Astrocyte of the hippocampus (primary cell): ENCODE results near the gene SEMA5A.
"Not testable (repeated sequence)": the region's sequence is repeated elsewhere in the genome, so short reads cannot be mapped to it uniquely, and the experiment has no call there.

Source experiments
- DNase-seq: peaks from one replicate; pipeline ENCODE4 v3.0.0; 2011; ENCODE audit warnings: low read depth, low spot score

The SEMA5A gene

DNA sequence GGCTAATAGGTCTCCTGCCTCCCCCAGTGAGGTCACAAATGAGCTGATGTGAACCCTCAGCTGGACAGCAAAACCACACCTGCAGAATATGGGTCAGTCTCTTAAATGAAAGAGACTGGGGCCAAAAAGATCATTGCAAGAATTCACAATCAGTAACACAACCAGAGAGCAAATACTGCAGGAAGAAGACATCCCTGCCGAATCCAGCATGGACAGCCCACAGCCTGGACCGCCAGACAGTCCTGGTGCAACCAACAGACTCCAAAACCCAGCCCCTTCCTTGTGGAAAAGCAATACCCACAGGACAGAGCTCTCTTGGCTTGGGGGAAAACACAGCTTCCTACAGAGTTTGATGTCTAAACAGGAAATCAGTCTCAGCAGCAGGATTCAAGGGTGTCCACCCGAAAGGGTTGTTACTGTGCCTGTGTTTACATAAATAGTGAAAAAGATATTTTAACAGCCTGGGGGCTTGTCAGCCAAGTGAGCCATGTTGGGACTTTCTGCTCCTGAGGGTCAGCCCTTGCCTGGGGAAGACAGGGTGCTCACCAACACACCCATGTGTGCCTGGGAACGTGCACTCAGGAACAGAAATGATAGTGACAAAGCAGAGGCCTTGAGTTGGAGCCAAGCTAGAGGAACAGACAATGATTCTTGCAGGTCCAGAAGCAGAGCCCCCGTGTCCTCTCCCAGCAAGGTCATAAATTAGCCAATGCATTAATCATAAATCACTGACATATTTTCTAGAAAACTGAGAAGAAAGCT, 106.2 kb downstream of the SEMA5A start:
- no peak for DNase-seq

DNA sequence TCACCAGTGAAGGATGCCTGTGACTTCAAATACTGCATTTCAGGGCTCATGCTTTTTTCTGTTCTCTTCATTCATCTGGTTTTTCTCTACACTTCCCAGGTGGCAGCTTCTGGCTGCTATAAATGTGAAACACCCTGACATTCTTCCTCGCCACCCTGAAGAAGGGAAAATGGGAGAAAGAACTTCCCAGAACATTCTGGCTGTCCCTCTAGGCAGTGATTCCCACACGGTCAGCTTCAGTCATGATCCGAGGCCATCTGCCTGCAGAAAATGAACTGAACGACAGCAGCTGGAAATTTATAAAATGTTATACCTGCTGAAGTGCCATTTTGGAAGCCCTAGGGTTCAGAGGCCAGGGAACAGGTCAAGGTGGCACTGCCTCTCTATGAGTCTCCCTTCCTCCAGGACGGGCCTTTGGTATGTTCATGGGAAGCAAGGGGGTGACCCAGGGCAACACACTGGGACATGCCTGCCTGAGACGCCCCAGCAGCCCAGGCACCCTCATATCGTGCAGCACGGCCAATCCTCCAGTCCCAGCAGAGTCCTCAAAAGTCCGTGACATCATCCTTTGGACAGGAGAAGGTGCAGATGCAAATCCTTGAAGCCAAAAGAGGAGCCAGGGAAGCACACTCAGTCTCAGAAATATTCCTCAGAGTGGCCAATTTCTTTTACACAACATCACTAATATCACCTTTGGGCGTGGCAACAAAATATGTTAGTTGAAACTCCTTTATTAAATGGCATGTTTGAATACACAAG, 107.1 kb downstream of the SEMA5A start:
- no peak for DNase-seq

DNA sequence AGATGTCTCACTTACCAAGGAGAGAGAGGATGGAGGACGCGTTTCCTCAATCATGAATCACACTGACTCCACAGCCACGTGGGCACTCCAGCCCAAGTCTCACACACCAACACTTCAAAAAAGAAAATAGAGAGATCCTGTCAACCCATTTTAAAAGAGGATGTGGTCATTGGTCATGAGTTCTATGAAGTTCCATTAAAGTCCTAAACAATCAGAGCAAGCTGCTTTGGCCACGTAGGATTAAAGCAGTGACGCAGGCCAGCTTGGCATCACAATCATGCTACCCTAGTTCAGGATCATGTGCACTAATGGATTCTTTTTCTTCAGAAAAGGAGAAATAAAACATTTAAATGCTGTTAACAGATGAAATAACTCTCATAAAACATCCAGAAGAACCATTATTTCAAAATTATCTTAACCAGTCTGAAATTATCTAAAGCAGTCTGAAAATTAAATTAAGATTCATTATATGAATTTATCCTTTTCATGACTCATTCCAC, 108.1 kb downstream of the SEMA5A start:
- DNase-seq: peak; percentile 70

DNA sequence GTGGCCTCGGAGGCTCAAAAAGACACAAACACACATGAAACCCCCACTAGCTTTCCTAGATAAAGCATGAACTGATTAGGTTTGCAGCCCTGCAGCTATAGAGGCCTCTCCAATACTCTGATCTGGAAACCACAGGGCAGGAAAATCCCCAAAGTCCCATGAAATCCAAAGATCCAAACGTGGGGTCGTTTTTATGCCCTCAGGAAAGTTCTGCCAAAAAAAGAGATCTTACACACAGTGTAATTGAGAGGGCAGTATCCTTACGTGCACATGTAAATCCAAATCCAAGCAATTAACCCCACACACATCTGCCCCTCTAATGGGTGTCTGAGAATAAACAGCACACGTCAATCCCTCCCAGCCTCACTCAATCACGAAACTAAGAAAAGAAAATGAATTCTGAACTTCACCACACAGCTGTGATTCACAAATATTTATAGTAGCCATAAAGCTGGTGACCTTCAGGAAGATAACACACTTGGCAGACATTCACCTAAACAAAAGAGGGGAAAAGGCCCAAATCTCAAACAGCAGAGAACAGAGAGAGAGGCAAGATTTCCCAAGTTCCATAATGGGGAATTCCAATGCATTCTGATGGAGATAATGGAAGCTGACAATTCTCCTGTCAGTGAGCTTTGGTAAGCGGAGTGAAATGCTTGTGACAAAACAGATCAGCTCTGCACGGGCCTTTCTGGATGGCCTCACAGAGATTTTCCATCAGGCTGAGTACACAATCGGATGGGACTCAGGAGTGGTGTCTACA, 114.2 kb downstream of the SEMA5A start:
- peak; percentile 34 for DNase-seq

DNA sequence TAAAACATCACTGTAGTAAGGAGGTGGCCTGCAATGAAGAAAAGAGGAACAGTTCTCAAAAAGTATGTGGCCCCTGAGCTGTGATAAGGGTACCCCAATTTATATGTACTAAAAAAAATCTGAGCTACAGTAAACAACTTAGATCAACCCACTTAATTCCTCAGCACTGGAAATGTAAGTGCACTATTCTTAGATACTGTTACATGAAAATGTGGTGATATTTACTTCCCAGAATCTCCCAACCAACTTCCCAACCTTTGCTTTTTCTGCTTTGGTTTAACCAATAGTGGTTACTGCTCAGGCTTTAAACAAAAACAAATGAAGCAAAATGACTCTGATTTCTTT, 114.8 kb downstream of the SEMA5A start:
- no peak for DNase-seq

DNA sequence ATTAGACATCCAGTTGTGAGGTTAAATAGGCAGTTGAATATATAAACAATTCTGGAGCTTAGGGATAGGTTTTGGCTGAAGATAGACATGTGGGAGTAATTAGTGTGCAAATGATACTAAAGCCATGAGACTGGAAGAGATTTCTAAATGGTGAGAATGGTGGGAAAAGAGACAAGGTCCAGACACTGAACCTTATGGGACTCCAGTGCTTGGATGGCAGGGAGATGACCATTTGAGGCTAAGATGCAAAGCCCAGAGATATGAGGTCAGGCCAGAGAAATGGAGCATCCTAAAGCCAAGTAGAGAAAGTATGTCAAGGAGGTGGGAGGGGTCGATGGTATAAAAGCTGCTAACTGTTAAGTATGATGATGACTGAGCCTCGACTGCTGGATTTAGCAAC, 115.6 kb downstream of the SEMA5A start:
- no peak for DNase-seq

DNA sequence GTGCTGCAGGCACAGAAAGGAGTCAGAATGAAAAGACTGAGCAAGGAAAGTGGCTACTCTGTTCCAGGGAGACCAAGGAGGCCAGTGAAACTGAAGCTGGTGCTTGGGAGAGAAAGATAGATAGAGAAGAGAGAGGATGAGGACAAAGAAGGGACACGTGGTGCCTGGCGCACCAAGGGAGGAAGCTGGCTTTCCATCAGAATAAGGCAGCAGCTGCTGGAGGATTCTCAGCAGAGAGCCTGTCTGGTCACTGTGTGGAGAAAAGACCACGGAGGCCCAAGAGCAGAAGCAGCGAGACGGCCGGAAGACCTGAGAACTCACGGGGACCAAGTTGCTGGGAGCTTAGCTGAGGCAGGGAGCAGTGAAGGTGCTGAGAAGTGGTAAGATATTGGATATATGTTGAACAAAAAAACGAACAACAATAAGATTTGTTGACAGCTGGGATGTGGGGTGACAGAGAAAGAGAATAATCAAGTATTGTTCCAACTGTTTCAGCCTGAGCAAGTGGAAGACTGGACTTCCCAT, 116.1 kb downstream of the SEMA5A start:
- DNase-seq: no peak

DNA sequence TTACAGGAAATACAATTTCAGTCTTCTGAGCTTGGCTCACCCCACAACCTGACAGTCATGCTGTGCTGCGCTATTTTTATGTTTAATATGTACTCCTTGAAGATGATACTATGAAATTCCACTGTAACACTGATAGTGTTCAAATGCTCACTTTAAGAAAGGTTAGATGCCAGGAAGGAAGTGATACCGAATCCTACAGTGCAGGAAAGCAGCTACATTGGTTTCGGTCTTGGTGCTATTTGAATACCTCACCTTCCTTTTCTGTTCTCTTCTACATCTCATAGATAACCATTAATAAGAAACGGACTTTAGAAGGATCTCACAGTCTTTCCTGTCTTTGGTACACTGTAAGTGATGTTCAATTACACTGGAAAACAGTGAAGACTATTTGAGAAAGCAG, 117.6 kb downstream of the SEMA5A start:
- no peak for DNase-seq

DNA sequence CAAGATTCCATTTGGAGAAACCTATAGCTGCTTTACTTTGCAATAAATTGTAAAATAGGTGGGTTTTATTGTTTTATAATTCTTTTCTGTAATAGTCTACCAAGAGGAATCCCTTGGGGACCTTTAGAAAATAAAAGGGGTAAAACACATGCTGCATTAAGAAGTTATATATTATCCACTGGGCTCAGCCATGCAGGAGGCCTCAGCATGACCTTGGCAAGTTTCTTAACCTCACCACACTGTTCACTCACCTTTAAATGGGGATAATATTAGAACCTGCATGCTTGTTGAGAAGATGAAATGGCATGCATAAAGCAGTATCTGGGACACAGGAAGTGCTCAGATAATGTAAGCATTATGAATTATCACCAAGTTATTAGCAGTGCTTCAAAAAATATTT, 120.2 kb downstream of the SEMA5A start:
- no peak for DNase-seq

DNA sequence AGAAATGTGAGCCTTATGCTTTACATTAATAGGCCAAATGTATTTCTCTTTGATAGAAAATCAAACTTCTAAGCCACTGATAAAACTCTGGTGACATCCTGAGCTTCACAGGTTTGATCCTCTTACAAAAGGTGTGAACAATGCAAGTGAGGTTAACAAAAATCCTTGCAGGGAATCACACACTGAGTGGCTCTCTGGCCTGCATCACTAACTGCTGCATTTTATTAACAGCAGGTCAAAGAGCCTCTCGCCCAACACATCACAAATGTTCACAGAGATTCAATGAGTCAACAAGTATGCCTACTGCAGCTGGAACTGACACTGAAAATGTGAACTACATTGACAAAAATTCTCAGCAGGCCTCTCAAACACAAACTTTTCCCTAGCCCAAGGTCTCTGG, 122.3 kb downstream of the SEMA5A start:
- no peak for DNase-seq

DNA sequence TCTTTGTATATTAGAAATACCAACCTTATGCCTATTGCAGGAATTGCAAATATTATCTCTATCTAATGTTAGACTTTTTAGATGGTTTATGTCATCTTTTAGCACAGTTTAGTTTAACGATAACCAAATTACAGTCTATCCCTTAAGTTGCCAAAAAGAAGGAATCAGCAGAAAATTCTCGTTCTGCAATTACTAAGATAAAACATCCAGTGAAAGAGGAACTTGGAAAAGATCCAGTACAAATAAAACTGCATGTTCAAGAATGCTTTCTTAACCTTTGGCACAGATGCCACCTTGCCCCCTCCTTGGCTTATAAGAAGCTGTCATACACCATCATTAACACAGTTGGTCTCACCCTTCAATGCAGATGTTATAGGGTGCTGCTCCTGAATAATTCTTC, 124.0 kb downstream of the SEMA5A start:
- DNase-seq: no peak

DNA sequence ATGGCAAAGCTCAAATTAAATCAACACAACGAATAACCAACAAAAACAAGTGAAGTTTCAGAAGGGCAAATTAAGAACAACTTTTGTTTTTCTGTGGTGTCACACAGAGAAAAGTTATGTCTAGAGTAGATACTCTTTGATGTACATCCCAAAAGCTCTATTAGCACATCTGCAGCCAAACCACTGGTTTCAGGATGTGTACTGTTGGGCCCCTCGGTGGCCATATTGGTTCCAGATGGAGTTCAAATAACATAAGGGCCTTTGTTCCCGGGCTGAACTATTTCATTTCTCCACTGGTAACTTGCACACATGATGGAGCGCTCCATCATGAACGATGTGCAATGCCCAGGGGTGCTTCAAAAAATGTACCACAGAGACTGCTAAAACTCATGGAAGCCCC, 126.1 kb downstream of the SEMA5A start:
- DNase-seq: no peak

DNA sequence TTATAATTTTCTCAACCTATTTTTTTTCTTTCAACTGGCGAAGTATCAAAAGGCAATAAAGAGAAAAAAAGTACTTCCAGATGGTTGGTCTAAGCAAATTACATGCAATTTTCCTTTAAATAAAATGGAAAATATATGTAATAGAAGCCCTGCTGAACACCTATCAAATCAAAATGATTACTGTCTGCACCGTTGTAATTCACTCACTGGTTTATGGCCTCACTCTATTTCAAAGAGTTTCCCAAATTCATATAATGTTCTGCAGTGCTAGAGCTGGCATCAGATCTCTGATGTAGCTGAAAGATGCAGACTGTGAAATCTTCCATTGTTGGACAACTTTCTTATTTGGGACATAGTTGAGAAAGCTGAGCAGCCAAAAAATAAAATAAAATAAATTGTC, 130.3 kb downstream of the SEMA5A start:
- DNase-seq: no peak

DNA sequence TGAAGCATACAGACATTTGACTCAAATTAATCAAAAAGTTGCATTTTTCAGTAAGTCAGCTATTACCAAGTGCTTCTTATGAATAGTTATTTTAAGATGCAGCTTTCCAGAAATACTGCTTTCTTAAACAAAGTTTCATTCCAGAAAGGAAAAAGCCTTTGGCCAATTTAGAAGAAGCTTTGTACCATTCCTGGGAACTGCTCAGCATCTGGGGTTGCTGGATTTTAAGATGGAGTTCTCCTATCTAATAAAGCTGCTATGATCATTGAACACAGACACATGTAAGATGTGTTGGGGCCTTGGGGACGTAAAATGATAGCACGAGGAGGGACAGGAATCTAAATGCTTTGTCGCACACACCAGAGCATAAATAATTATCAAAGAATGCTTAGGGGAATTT, 130.8 kb downstream of the SEMA5A start:
- no peak for DNase-seq

DNA sequence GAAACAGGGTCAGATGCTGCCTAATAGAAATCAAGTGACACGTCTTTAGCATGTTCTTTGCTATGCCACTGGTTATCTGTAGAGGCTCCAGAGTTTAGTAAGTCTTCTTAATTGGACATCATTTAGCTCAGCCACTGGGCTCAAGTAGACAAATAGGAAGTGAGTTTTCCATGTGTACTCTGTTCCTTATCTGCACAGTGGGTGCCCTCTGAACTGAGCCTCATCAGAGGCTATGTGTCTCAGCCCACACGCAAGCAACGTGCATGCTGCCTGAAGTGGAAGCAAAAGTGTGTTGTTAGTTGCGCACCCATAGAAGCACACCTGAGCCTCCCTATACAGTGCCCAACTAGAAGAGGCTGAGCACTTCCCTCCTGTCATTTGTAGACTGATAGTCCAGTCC, 134.7 kb downstream of the SEMA5A start:
- DNase-seq: no peak

DNA sequence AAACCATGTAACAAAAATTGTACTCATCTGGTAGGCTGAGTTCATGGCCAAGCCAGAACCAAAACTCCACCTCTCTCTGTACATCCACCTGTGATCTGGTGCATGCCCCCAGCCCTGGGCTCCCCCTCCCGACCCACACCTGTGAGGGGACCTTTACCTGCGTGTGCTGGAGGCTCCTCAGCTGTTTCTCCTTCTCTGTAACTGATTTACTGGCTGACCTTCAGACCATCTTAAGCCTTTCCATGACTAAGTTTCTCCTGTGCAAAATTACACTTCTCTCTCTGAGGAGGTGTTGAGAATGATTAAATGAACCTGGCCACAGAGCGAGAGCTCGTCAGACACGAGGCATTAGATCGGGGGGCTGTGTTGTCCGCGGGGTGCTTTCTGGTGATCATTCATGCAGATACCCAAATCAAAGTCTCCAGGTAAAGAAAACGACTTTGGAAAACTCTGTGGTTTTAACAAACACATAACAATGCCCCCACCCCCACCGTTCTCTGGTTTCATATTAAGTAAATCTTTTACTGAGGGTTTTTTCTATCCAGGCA, 136.4 kb downstream of the SEMA5A start:
- no peak for DNase-seq

DNA sequence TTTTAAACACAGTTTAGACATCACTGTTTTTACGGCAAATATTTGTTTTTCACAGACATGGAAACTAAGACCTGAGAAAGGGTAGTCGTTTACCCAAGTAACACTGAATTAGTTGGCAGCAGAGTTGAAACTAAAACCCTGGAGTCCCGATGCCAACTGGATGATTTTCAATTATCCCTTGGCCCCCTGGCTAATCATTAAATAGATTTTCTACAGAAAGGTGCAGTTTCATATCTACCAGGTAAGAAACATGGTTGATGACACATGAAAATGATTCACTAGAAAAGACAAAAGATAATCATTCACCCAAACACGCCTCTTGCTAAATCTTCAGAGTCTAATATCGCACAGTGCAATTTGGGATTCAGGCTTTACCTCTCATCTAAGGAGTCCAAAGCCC, 136.9 kb downstream of the SEMA5A start:
- no peak for DNase-seq

DNA sequence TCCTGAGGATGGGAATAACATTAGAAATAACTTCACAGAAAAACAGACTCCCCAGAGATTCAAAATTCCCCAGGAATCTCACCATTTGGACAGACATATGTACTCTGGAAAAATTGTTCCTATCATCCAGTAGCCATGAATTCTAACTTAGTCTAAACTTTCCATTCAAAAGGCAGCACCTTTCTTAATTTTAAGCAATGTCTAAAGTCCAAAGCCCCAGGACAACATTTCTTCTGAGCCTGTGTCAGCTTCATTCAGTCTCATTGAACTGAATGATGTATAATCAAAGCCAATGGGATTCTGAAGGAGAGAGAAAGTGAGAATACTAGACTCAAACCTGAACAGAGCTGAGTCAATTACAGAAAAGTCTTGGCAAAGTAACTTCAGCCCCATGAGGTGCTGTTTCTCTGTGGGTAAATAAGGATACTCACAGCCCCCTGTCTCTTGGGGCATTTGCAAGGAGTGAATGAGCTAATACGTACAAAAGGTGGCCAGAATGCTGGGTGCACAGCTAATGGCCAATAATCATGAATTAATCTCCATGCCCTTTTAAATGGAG, 140.6 kb downstream of the SEMA5A start:
- no peak for DNase-seq

DNA sequence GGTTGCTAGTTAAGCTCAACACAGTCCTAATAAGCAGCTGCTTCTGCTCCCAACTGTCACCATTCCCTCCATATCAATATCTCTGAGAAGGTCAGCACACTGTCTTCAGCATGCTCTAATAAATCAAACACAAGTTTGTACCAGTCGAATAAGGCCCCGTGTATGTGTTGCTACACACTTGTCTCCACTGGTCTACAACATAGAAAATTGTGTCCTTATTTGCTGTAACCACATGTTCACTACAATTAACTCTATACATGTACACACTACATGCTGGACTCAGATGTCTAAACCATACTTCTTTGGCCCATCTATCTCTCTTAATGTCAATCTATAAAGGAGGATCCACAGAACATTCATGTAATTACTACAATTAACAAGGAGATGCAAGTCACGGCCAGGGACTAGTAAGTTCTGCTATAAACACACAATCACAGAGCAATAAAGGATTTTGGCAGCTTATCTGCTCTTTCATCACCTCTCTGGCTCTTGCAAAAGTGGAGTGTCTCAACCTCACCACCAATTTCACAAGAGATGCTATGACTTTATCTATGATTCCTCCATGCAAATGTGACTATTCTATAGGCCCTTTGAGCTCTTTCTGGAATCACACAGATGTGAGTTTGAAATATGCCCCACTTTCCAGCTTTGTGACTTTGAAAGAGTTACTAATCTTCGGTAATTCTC, 143.9 kb downstream of the SEMA5A start:
- DNase-seq: no peak

DNA sequence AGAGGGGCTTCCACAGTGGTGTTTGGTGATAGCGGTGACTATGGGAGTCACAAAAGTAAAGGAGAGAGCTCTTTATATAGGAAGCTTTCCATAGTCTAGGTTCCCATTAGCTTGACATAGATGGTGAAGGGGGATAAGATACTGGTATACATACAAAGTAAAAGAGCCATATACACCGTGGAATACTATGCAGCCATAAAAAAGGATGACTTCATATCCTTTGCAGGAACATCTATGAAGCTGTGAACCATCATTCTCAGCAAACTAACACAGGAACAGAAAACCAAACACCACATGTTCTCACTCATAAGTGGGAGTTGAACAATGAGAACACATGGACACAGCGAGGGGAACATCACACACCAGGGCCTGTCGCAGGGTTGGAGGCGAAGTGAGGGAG, 146.1 kb downstream of the SEMA5A start:
- not testable (repeated sequence) for DNase-seq

DNA sequence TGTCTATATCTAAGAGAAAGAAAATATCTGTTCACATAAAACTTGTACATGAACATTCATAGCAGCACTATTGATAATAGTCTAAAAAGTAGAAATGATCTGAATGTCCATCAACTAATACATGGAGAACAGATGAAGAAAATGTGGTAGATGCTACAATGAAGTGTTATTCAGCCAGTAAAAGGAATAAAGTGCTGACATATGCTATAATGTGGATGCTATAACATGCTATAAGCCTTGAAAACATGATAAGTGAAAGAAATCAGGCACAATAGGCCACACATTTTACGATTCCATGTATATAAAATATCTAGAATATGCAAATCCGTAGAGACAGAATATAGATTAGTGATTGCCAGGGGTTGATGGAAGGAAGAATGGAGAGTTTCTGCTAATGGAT, 146.8 kb downstream of the SEMA5A start:
- no peak for DNase-seq
